ENCODE measurements around the gene ZNF679.
"Not testable (repeated sequence)": the region's sequence is repeated elsewhere in the genome, so short reads cannot be mapped to it uniquely, and the experiment has no call there.

ZNF679 gene

DNA sequence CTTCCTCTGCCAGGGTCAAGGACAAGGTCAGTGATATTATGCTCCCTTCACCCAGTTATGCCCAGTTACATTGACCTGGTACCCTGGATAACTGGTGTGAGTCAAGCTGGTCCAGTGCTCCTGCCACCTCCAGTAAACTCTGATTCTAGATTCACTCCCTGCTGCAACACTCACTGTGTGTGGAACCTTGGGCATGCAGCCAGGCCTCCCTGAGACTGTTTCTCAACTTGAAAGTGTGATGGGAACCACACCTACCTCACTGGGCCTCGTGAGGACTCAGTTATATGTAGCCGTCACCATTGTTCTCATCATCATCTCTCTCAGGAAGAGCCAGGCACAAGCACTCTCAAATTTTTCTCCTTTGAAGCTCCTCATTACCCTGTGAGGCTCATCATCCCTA lies 84.6 kb downstream of the ZNF679 start:
- DNase-seq, result no peak

GRCh38 chr7:64313740-64314491 lies 85.6 kb downstream of the ZNF679 start, which contains the start of gene ZNF736:
TSS of gene ZNF736 (plus strand) at chr7:64313961. CDS start at chr7:64314151, 190 bp downstream.
- DNase-seq, result peak; percentile 90 to 94

GRCh38 chr7:64314566-64314965 lies 86.3 kb downstream of the ZNF679 start:
- DNase-seq, result no peak

DNA sequence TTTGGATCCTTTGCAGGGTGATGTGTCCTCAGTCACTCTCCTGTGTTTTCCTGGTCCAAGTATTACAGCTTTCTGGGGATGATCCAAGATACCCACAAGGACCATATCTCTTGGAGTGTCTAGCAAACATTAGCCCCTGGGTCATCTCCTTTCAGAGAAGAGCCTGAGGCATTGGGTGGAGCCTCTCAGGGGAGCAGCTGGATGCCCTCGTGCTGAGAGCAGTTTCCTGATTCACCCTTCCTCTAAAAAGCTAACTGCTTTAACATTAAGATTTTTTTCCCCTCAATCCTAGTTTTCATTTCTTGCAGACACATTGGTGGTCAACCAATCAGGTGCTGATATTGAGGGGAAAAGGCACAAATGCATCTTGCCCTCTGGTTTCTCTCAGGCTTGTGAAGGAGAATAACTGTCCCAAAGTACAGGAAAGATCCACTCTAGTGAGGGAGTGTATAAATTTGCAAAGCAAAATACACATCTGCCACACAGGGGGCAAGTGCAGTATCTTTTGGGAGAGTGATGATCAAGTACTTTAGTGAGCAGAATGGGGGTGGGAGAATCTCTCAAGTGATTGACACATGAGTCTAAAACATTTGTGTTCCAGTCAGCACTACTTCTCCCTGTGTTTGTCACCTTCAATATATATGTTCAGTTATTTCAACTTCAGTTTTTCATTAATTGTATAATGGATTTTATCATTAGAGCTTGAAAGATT lies 87.9 kb downstream of the ZNF679 start:
- DNase-seq, result not testable (repeated sequence)
